H9 (cell line): ENCODE measurements around the gene FNIP1. TPM values are rescaled to one million over a fixed set of nuclear protein-coding genes. Genes with fewer than 3 reads are reported as not detected.

Experiments used
- DNase-seq: peaks from one replicate; pipeline ENCODE4 v3.0.0-alpha.2; 2017
- H2AFZ ChIP-seq: one replicate; pipeline ENCODE4 v1.6.1; 2013; ENCODE audit warnings: mild to moderate bottlenecking, low read length, control low read depth, moderate library complexity
- H2AK5ac ChIP-seq: 2 replicates; pipeline ENCODE4 v1.6.1; 2013; ENCODE audit warnings: low read length, control low read depth, mixed read lengths; ENCODE audit not compliant: insufficient read length
- H2BK120ac ChIP-seq: one replicate; pipeline ENCODE4 v1.6.1; 2013; ENCODE audit warnings: low read depth, mild to moderate bottlenecking, low read length, control low read depth, inconsistent platforms; ENCODE audit not compliant: poor library complexity, severe bottlenecking
- H2BK12ac ChIP-seq: 2 replicates; pipeline ENCODE4 v1.6.1; 2013; ENCODE audit warnings: low read length, control low read depth, mixed read lengths, low read depth; ENCODE audit not compliant: insufficient read length
- H2BK15ac ChIP-seq: 2 replicates; pipeline ENCODE4 v1.6.1; 2013; ENCODE audit warnings: low read depth, low read length, control low read depth
- H2BK20ac ChIP-seq: one replicate; pipeline ENCODE4 v1.6.1; 2013; ENCODE audit warnings: low read depth, mild to moderate bottlenecking, low read length, control low read depth, inconsistent platforms; ENCODE audit not compliant: poor library complexity, severe bottlenecking
- H2BK5ac ChIP-seq: 2 replicates; pipeline ENCODE4 v1.6.1; 2013; ENCODE audit warnings: low read length, control low read depth, mixed read lengths; ENCODE audit not compliant: insufficient read length
- H3K14ac ChIP-seq: 2 replicates; pipeline ENCODE4 v1.6.1; 2013; ENCODE audit warnings: low read length, control low read depth; ENCODE audit not compliant: insufficient read depth
- H3K18ac ChIP-seq: 2 replicates; pipeline ENCODE4 v1.6.1; 2013; ENCODE audit warnings: low read depth, mild to moderate bottlenecking, mixed read lengths, low read length, control low read depth; ENCODE audit not compliant: insufficient read length
- H3K23ac ChIP-seq: 2 replicates; pipeline ENCODE4 v1.6.1; 2013; ENCODE audit warnings: low read length, control low read depth, mixed read lengths, low read depth; ENCODE audit not compliant: insufficient read length
- H3K23me2 ChIP-seq: 2 replicates; pipeline ENCODE4 v1.6.1; 2013; ENCODE audit warnings: low read depth, mild to moderate bottlenecking, mixed read lengths, low read length, control low read depth; ENCODE audit not compliant: insufficient read length, poor library complexity, severe bottlenecking
- H3K27ac ChIP-seq: 2 replicates; pipeline ENCODE4 v1.5.1; 2013; ENCODE audit warnings: low read length, control low read depth, mixed read lengths, low read depth; ENCODE audit not compliant: insufficient read length
- H3K27me3 ChIP-seq: 2 replicates; pipeline ENCODE4 v1.6.1; 2013; ENCODE audit warnings: low read length, control low read depth, inconsistent platforms; ENCODE audit not compliant: insufficient read depth
- H3K4ac ChIP-seq: 2 replicates; pipeline ENCODE4 v1.6.1; 2013; ENCODE audit warnings: low read depth, mild to moderate bottlenecking, control low read depth, inconsistent platforms, low read length, moderate library complexity
- H3K4me1 ChIP-seq: 2 replicates; pipeline ENCODE4 v1.6.1; 2013; ENCODE audit warnings: low read length, control low read depth, inconsistent platforms; ENCODE audit not compliant: insufficient read depth
- H3K4me2 ChIP-seq: 2 replicates; pipeline ENCODE4 v1.6.1; 2013; ENCODE audit warnings: low read length, control low read depth, mixed read lengths; ENCODE audit not compliant: insufficient read length, insufficient read depth
- H3K56ac ChIP-seq: 2 replicates; pipeline ENCODE4 v1.6.1; 2013; ENCODE audit warnings: low read depth, mild to moderate bottlenecking, mixed read lengths, low read length, control low read depth; ENCODE audit not compliant: insufficient read length
- H3K79me1 ChIP-seq: 2 replicates; pipeline ENCODE4 v1.6.1; 2013; ENCODE audit warnings: low read depth, mild to moderate bottlenecking, moderate library complexity, low read length, control low read depth, inconsistent platforms; ENCODE audit not compliant: insufficient read depth, poor library complexity, severe bottlenecking
- H3K79me2 ChIP-seq: 2 replicates; pipeline ENCODE4 v1.6.1; 2013; ENCODE audit warnings: low read length, control low read depth, inconsistent platforms; ENCODE audit not compliant: insufficient read depth
- H3K9ac ChIP-seq: 2 replicates; pipeline ENCODE4 v1.6.1; 2013; ENCODE audit warnings: low read length, control low read depth, mixed read lengths; ENCODE audit not compliant: insufficient read length; ENCODE audit errors: extremely low read depth
- H3K9me3 ChIP-seq: one replicate; pipeline ENCODE4 v1.6.1; 2013; ENCODE audit warnings: low read depth, low read length, inconsistent platforms; ENCODE audit not compliant: control insufficient read depth
- H3T11ph ChIP-seq: one replicate; pipeline ENCODE4 v1.6.1; 2013; ENCODE audit warnings: mild to moderate bottlenecking, low read length, control low read depth, inconsistent platforms
- H4K20me1 ChIP-seq: one replicate; pipeline ENCODE4 v1.6.1; 2013; ENCODE audit not compliant: control insufficient read depth, insufficient read length, insufficient read depth
- H4K5ac ChIP-seq: 2 replicates; pipeline ENCODE4 v1.6.1; 2013; ENCODE audit warnings: low read depth, mild to moderate bottlenecking, mixed read lengths, low read length, control low read depth; ENCODE audit not compliant: insufficient read length
- H4K8ac ChIP-seq: replicated peaks from 2 replicates; pipeline ENCODE4 v1.6.1; 2013; ENCODE audit warnings: low read length, control low read depth, mixed read lengths, low read depth; ENCODE audit not compliant: insufficient read length
- H4K91ac ChIP-seq: 2 replicates; pipeline ENCODE4 v1.6.1; 2013; ENCODE audit warnings: low read depth, mild to moderate bottlenecking, moderate library complexity, mixed read lengths, low read length, control low read depth; ENCODE audit not compliant: insufficient read length
- H3K27ac Mint-ChIP-seq, 3 experiments: 2 replicates in 2 of 3; 3 replicates in 1 of 3; pipeline ENCODE4 v1.8.0; 2020 to 2021; ENCODE audit warnings: mixed read lengths in 3 of 3, mild to moderate bottlenecking in 1 of 3, moderate library complexity in 1 of 3
- H3K27me3 Mint-ChIP-seq: 2 replicates; pipeline ENCODE4 v1.8.0; 2021; ENCODE audit warnings: low read depth, mild to moderate bottlenecking, moderate library complexity, mixed read lengths
- H3K36me3 Mint-ChIP-seq, 3 experiments: 2 replicates in 2 of 3; 3 replicates in 1 of 3; pipeline ENCODE4 v1.8.0; 2020 to 2021; ENCODE audit warnings: low read depth in 3 of 3, mixed read lengths in 3 of 3; ENCODE audit not compliant: insufficient read depth in 1 of 3
- H3K4me1 Mint-ChIP-seq, 2 experiments: 2 replicates each; pipeline ENCODE4 v1.8.0; 2020; ENCODE audit warnings: mixed read lengths in 2 of 2
- H3K4me3 Mint-ChIP-seq, 2 experiments: 2 replicates in 1 of 2; 3 replicates in 1 of 2; pipeline ENCODE4 v1.8.0; 2020 to 2021; ENCODE audit warnings: mild to moderate bottlenecking in 2 of 2, mixed read lengths in 2 of 2, moderate library complexity in 1 of 2
- H3K9me3 Mint-ChIP-seq, 2 experiments: 2 replicates in 1 of 2; 3 replicates in 1 of 2; pipeline ENCODE4 v1.8.0; 2020; ENCODE audit warnings: mild to moderate bottlenecking in 2 of 2, mixed read lengths in 2 of 2, moderate library complexity in 1 of 2
- CTCF ChIP-seq: fragments of 200-600 bp; sonication (generic); conservative IDR thresholded peaks from 3 replicates; pipeline ENCODE4 v1.8.0; 2021; ENCODE audit warnings: antibody characterized with exemption, mild to moderate bottlenecking
- total RNA-seq: library from RNA; stranded (reverse); gene quantifications from 2 replicates; pipeline ENCODE4 v1.2.1, GENCODE V29; 2021

The FNIP1 gene
- total RNA-seq, 1 experiment from 2014 or later, result 13.4 TPM

- peaks cover 3 to 25% (median 16%) of the 10 kb centered on the region in 3 experiments; a peak in 4 of 7 replicates for H3K36me3 Mint-ChIP-seq
- Histone ChIP-seq H4K91ac (no peak overlapping the region), H3K79me1 (no peaks in the 10 kb centered on the region), H4K5ac (no peak overlapping the region), H2AFZ (no peak overlapping the region), H4K20me1 (no peaks in the 10 kb centered on the region), H2BK15ac (no peak overlapping the region), H2BK12ac (no peak overlapping the region), H3K4ac (no peak overlapping the region), H3K14ac (no peak overlapping the region), H3K79me2 (no peaks in the 10 kb centered on the region), H3K4me2 (no peak overlapping the region), H3K18ac (no peak overlapping the region), H3K27me3 (no peaks in the 10 kb centered on the region), H3K9ac (no peak overlapping the region), H2AK5ac (no peak overlapping the region), H3K9me3 (no peaks in the 10 kb centered on the region), H3T11ph (no peak overlapping the region), H2BK120ac (no peak overlapping the region), H3K56ac (no peak overlapping the region), H2BK5ac (no peak overlapping the region), H3K27ac (no peak overlapping the region), H3K23me2 (no peaks in the 10 kb centered on the region), H3K4me1 (no peaks in the 10 kb centered on the region; the same call in 1 of the 2 replicates), H4K8ac (no peak overlapping the region), H3K23ac (no peak overlapping the region), H2BK20ac (no peak overlapping the region)
- peaks cover 7 to 8% of the 10 kb centered on the region in 2 experiments for H3K4me1 Mint-ChIP-seq
- H3K9me3 Mint-ChIP-seq, result no peaks in the 10 kb centered on the region
- DNase-seq, result no peak
- no peak overlapping the region for H3K27ac Mint-ChIP-seq
- H3K4me3 Mint-ChIP-seq, result no peak overlapping the region
- no peak for TF ChIP-seq CTCF
- no peaks in the 10 kb centered on the region for H3K27me3 Mint-ChIP-seq
Measured at GRCh38 chr5:131671409-131671808, 125.4 kb downstream of the FNIP1 start.
